IgD-negative memory B cell (primary cell): ENCODE results near the gene FN3K. TPM values are rescaled to one million over a fixed set of nuclear protein-coding genes. Genes with fewer than 3 reads are reported as not detected.

Experiments used
- H3K27ac Mint-ChIP-seq, 3 donors: one replicate each; pipeline ENCODE4 v1.8.0; 2020 to 2022; ENCODE audit warnings: mild to moderate bottlenecking in 3 of 3, mixed read lengths in 3 of 3, moderate library complexity in 1 of 3
- H3K27me3 Mint-ChIP-seq: one replicate; pipeline ENCODE4 v1.8.0; 2021; ENCODE audit warnings: mixed read lengths
- H3K36me3 Mint-ChIP-seq: one replicate; pipeline ENCODE4 v1.8.0; 2020; ENCODE audit warnings: mild to moderate bottlenecking, mixed read lengths
- H3K4me1 Mint-ChIP-seq, 3 donors: one replicate each; pipeline ENCODE4 v1.8.0; 2020 to 2022; ENCODE audit warnings: mixed read lengths in 3 of 3, mild to moderate bottlenecking in 1 of 3
- H3K4me3 Mint-ChIP-seq, 4 donors: one replicate each; pipeline ENCODE4 v1.8.0; 2020 to 2022; ENCODE audit warnings: mild to moderate bottlenecking in 4 of 4, mixed read lengths in 4 of 4, moderate library complexity in 3 of 4
- H3K9me3 Mint-ChIP-seq, 3 donors: one replicate each; pipeline ENCODE4 v1.8.0; 2020 to 2021; ENCODE audit warnings: mixed read lengths in 3 of 3, mild to moderate bottlenecking in 1 of 3
- polyA plus RNA-seq: library from polyadenylated mRNA; unstranded; fragments of 300-500 nt; fragmentation: Illumina TruSeq; gene quantifications from one replicate; pipeline ENCODE4 v1.2.3, GENCODE V29; 2021

The FN3K gene
- polyA plus RNA-seq, 1 donor from 2014 or later: not detected

- Mint-ChIP-seq H3K27ac (peak within 1 kb of the TSS; percentile 89 to 94 (median 93)), H3K4me1 (peaks cover 14 to 19% (median 14%) of the 10 kb centered on the region in 3 donors), H3K36me3 (peaks cover 2% of the 10 kb centered on the region), H3K4me3 (peak within 1 kb of the TSS; percentile 95 to 98 (median 98)), H3K9me3 (no peaks in the 10 kb centered on the region), H3K27me3 (peaks cover 1% of the 10 kb centered on the region)
These were observed 19.0 kb upstream of the FN3K start, which contains the start of gene FN3KRP for GRCh38 chr17:82716203-82717010. Gene FN3KRP, plus strand, starts transcription at chr17:82716706. Its CDS starts 50 bp downstream, at chr17:82716756.

- no peaks in the 10 kb centered on the region for H3K27me3 Mint-ChIP-seq
- peaks cover 12 to 19% (median 14%) of the 10 kb centered on the region in 3 donors for H3K4me1 Mint-ChIP-seq
- peaks cover 5% of the 10 kb centered on the region for H3K36me3 Mint-ChIP-seq
- peak overlapping the region in 3 of 4 donors; percentile 21 to 95 (median 52) for H3K4me3 Mint-ChIP-seq
- no peaks in the 10 kb centered on the region for H3K9me3 Mint-ChIP-seq
- peak overlapping the region in 1 of 3 donors; percentile 48 for H3K27ac Mint-ChIP-seq
These were observed 16.3 kb upstream of the FN3K start for GRCh38 chr17:82718986-82719685.

GRCh38 chr17:82720204-82720603, 15.2 kb upstream of the FN3K start:
- no peak overlapping the region for H3K27ac Mint-ChIP-seq
- no peaks in the 10 kb centered on the region for H3K9me3 Mint-ChIP-seq
- H3K4me1 Mint-ChIP-seq: peaks cover 10 to 19% (median 14%) of the 10 kb centered on the region in 3 donors
- no peak overlapping the region for H3K4me3 Mint-ChIP-seq
- H3K36me3 Mint-ChIP-seq: peaks cover 5% of the 10 kb centered on the region
- H3K27me3 Mint-ChIP-seq: no peaks in the 10 kb centered on the region

- Mint-ChIP-seq H3K4me1 (peaks cover 5 to 11% (median 6%) of the 10 kb centered on the region in 3 donors), H3K27ac (peak overlapping the region in 1 of 3 donors; percentile 18), H3K9me3 (no peaks in the 10 kb centered on the region), H3K36me3 (peaks cover 5% of the 10 kb centered on the region), H3K27me3 (no peaks in the 10 kb centered on the region), H3K4me3 (no peak overlapping the region)
These were observed 12.9 kb upstream of the FN3K start for GRCh38 chr17:82722341-82723013.

- no peak overlapping the region for H3K4me3 Mint-ChIP-seq
- H3K36me3 Mint-ChIP-seq: peaks cover 5% of the 10 kb centered on the region
- no peaks in the 10 kb centered on the region for H3K9me3 Mint-ChIP-seq
- H3K27ac Mint-ChIP-seq: no peak overlapping the region
- H3K4me1 Mint-ChIP-seq: peaks cover 0 to 4% (median 2%) of the 10 kb centered on the region in 3 donors
- H3K27me3 Mint-ChIP-seq: no peaks in the 10 kb centered on the region
These were observed 12.1 kb upstream of the FN3K start for GRCh38 chr17:82723169-82723807.

GRCh38 chr17:82726427-82726826, 9.0 kb upstream of the FN3K start:
- Mint-ChIP-seq H3K36me3 (peaks cover 5% of the 10 kb centered on the region), H3K9me3 (no peaks in the 10 kb centered on the region), H3K4me1 (peaks cover 0 to 2% (median 0%) of the 10 kb centered on the region in 3 donors), H3K4me3 (no peak overlapping the region), H3K27ac (no peak overlapping the region), H3K27me3 (no peaks in the 10 kb centered on the region)

DNA sequence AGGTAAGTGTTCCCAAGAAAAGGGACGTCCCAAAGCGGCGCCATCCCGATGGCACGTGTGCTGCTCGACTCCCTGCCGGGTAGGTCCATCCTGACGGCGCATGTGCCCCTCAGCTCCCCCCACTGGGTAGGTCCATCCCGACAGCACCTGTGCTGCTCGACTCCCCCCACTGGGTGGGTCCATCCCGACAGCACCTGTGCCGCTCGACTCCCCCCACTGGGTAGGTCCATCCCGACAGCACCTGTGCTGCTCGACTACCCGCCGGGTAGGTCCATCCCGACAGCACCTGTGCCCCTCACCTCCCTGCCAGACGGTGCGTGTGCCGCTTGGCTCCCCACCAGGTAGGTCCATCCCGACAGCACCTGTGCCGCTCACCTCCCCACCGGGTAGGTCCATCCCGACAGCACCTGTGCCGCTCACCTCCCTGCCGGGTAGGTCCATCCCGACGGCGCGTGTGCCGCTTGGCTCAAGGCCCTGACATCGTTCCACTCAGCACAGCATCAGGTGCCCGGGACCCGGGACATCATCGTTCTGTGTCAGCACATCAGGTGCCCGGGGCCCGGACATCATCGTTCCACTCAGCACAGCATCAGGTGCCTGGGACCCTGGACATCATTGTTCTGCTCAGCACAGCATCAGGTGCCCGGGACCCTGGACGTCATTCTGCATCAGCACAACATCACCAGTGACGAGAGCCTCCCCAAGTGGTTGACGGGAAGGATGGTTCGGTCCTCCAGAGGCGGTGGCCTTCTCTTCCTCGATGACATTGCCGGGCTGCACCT, 5.7 kb upstream of the FN3K start:
- H3K9me3 Mint-ChIP-seq: peaks cover 0 to 6% (median 3%) of the 10 kb centered on the region in 3 donors
- peaks cover 0 to 5% (median 4%) of the 10 kb centered on the region in 3 donors for H3K4me1 Mint-ChIP-seq
- no peak overlapping the region for H3K27ac Mint-ChIP-seq
- no peaks in the 10 kb centered on the region for H3K27me3 Mint-ChIP-seq
- H3K36me3 Mint-ChIP-seq: peaks cover 14% of the 10 kb centered on the region
- H3K4me3 Mint-ChIP-seq: peak overlapping the region in 1 of 4 donors; percentile 47

GRCh38 chr17:82732118-82732743, 3.2 kb upstream of the FN3K start:
- Mint-ChIP-seq H3K27me3 (peaks cover 4% of the 10 kb centered on the region), H3K9me3 (peaks cover 0 to 6% (median 3%) of the 10 kb centered on the region in 3 donors), H3K4me3 (no peak overlapping the region), H3K4me1 (peaks cover 0 to 5% (median 4%) of the 10 kb centered on the region in 3 donors), H3K36me3 (peaks cover 14% of the 10 kb centered on the region), H3K27ac (no peak overlapping the region)

GRCh38 chr17:82736511-82737185, 1.2 kb downstream of the FN3K start:
- peaks cover 0 to 5% (median 1%) of the 10 kb centered on the region in 3 donors for H3K4me1 Mint-ChIP-seq
- H3K4me3 Mint-ChIP-seq: no peak overlapping the region
- H3K27ac Mint-ChIP-seq: no peak overlapping the region
- peaks cover 15% of the 10 kb centered on the region for H3K36me3 Mint-ChIP-seq
- peaks cover 5% of the 10 kb centered on the region for H3K27me3 Mint-ChIP-seq
- peaks cover 1 to 17% (median 3%) of the 10 kb centered on the region in 3 donors for H3K9me3 Mint-ChIP-seq

GRCh38 chr17:82737967-82738877, 2.8 kb downstream of the FN3K start:
- Mint-ChIP-seq H3K4me1 (peaks cover 0 to 2% (median 0%) of the 10 kb centered on the region in 3 donors), H3K36me3 (peaks cover 7% of the 10 kb centered on the region), H3K4me3 (no peak overlapping the region), H3K27me3 (peaks cover 5% of the 10 kb centered on the region), H3K27ac (no peak overlapping the region), H3K9me3 (peaks cover under 1 to 14% (median 1%) of the 10 kb centered on the region in 3 donors)

GRCh38 chr17:82740906-82741759, 5.7 kb downstream of the FN3K start:
- peaks cover 4% of the 10 kb centered on the region for H3K27me3 Mint-ChIP-seq
- H3K4me3 Mint-ChIP-seq: no peak overlapping the region
- H3K36me3 Mint-ChIP-seq: peaks cover 3% of the 10 kb centered on the region
- no peaks in the 10 kb centered on the region for H3K4me1 Mint-ChIP-seq
- peaks cover 0 to 11% (median 3%) of the 10 kb centered on the region in 3 donors for H3K9me3 Mint-ChIP-seq
- no peak overlapping the region for H3K27ac Mint-ChIP-seq
